ENCODE results near the gene PIK3R1.

DNA sequence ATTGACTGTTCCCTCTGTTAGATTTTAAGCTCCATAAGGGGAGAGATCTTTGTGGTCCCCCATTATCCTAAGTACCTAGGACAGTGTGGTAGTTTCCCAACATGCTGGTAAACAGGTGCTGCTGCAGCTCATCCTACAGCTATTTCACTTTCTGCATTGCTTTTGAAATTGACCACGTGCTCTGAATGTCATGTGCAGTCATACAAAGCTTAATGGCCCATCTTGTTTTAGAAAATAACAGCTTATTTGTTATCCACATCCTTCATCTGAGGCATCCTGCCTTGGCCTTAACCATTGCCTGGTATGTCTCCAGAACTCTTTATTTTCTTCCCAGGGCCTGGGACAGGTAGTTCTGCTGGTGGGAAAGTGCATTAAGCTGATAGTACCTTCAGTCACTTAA, 14.7 kb downstream of the PIK3R1 start:
- TF ChIP-seq, protein P1, sequence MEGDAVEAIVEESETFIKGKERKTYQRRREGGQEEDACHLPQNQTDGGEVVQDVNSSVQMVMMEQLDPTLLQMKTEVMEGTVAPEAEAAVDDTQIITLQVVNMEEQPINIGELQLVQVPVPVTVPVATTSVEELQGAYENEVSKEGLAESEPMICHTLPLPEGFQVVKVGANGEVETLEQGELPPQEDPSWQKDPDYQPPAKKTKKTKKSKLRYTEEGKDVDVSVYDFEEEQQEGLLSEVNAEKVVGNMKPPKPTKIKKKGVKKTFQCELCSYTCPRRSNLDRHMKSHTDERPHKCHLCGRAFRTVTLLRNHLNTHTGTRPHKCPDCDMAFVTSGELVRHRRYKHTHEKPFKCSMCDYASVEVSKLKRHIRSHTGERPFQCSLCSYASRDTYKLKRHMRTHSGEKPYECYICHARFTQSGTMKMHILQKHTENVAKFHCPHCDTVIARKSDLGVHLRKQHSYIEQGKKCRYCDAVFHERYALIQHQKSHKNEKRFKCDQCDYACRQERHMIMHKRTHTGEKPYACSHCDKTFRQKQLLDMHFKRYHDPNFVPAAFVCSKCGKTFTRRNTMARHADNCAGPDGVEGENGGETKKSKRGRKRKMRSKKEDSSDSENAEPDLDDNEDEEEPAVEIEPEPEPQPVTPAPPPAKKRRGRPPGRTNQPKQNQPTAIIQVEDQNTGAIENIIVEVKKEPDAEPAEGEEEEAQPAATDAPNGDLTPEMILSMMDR (conservative IDR thresholded peaks at IDR 0.05), result no peak
- TF ChIP-seq ZFX (IDR thresholded peaks at IDR 0.05), result no peak
